HG02973 (cell line): ENCODE results near the gene ACO2.

Experiments used
- ATAC-seq: cut with Tn5 transposase; IDR thresholded peaks from one replicate; pipeline ENCODE4 v1.9.1; 2021; ENCODE audit warnings: moderate library complexity; ENCODE audit not compliant: unreplicated experiment

ACO2 gene

GRCh38 chr22:41488076-41488475, 19.2 kb downstream of the ACO2 start:
- ATAC-seq, result no peak

- ATAC-seq, result no peak
Measured at GRCh38 chr22:41488596-41489385, 19.9 kb downstream of the ACO2 start.

- no peak for ATAC-seq
Measured at GRCh38 chr22:41491374-41492100, 22.6 kb downstream of the ACO2 start.

GRCh38 chr22:41498303-41498835, 29.5 kb downstream of the ACO2 start:
- ATAC-seq, result no peak

GRCh38 chr22:41499624-41500280, 30.8 kb downstream of the ACO2 start:
- ATAC-seq, result no peak

GRCh38 chr22:41500303-41500702, 31.4 kb downstream of the ACO2 start:
- no peak for ATAC-seq

- ATAC-seq, result no peak
Measured at GRCh38 chr22:41501209-41501608, 32.3 kb downstream of the ACO2 start.

GRCh38 chr22:41504397-41504796, 35.5 kb downstream of the ACO2 start:
- no peak for ATAC-seq

GRCh38 chr22:41504816-41505215, 35.9 kb downstream of the ACO2 start:
- ATAC-seq, result no peak

GRCh38 chr22:41505511-41506220, 36.7 kb downstream of the ACO2 start:
- ATAC-seq, result no peak

GRCh38 chr22:41507330-41508063, 38.6 kb downstream of the ACO2 start:
- ATAC-seq, result no peak

GRCh38 chr22:41508770-41509170, 39.9 kb downstream of the ACO2 start:
- no peak for ATAC-seq

- no peak for ATAC-seq
Measured at GRCh38 chr22:41511521-41511968, 42.6 kb downstream of the ACO2 start.

- no peak for ATAC-seq
Measured at GRCh38 chr22:41512421-41513194, 43.7 kb downstream of the ACO2 start.

GRCh38 chr22:41513391-41513790, 44.5 kb downstream of the ACO2 start:
- no peak for ATAC-seq

GRCh38 chr22:41516462-41516861, 47.5 kb downstream of the ACO2 start:
- ATAC-seq, result no peak

GRCh38 chr22:41517172-41518047, 48.5 kb downstream of the ACO2 start:
- ATAC-seq, result no peak

- ATAC-seq, result no peak
Measured at GRCh38 chr22:41518048-41518347, 49.1 kb downstream of the ACO2 start.

GRCh38 chr22:41521126-41521525, 52.2 kb downstream of the ACO2 start:
- ATAC-seq, result no peak
